GM10847 (cell line): ENCODE data around the gene KCNG2.

Experiments
- POLR2A ChIP-seq: IDR thresholded peaks from 2 replicates; pipeline ENCODE4 v1.6.1; 2011; ENCODE audit not compliant: insufficient read length; ENCODE audit errors: extremely low read depth

KCNG2 gene

DNA sequence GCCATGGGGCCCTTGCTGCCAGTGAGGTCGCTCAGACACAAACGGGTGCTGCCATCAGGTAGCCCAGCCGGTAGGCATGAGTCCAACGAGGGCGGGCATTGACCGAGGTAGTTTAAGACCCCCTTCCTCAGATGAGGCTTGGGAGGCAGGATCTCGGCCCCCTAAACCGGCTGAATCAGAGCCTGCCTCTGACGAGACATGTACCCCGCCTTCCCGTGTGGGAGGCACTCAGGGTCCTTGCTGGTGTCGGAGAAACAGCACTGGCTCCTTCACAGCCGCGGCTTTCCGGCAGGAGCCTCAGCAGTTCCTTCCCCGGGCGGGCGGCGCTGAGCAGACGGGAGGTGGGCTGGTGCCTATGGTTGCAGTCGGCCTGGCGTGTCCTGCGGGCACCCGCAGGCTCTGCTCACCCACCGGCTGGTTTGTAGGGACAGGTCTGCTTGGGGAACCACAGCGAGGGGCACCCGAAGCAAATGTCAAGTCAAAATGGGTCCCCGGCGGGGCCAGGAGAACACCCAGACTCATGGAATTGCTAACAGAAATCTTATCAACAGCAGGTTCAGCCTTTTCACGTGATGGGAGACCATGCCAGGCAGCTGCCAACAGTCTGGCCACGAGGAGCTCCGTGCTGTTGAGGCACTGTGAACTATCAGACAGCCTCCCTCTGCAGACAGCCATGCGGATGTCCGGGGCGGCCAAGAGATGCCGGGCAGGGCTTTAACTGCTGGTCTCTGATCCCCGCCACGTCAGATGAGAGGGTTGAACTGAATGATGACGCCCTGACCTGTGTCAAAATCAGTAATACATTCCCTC, 2.8 kb downstream of the KCNG2 start:
- TF ChIP-seq POLR2A = no peak

GRCh38 chr18:79801217-79801616, 3.5 kb downstream of the KCNG2 start:
- no peak for TF ChIP-seq POLR2A

- TF ChIP-seq POLR2A = no peak
These were observed 3.9 kb downstream of the KCNG2 start for GRCh38 chr18:79801641-79802040.

GRCh38 chr18:79802298-79802697, 4.6 kb downstream of the KCNG2 start:
- no peak for TF ChIP-seq POLR2A

GRCh38 chr18:79803611-79804051, 5.9 kb downstream of the KCNG2 start:
- no peak for TF ChIP-seq POLR2A

DNA sequence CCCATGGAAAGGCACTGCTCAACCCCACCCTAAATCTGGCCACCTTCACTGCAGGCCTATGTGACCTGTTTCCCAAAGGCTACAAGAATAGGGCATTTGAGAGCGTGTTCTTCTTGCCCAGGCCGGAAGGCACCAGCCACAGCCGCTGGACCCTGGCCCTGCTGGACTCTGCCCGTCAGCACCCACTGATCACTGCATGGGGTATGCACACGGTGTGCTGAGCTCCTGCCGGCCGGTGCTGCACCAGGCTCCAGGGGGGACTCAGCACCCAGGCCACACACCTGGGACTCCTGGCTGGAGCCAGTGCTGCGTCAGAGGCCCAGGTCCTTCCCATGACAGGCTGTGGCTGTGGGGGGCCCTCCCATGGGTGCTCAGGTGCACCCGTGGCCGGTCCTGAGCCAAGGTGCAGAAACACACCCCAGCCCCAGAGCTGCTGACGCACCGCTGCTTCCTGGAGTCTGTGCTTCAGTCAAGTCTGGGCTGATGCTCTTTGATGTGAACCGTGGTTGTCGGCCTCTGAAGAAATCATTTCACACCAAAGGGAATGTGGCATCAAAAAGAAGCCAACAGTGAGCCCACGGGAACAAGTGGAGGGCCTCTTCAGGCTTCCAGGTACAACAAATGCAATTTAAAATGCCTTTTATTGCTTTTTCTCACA, 6.5 kb downstream of the KCNG2 start:
- TF ChIP-seq POLR2A = no peak

DNA sequence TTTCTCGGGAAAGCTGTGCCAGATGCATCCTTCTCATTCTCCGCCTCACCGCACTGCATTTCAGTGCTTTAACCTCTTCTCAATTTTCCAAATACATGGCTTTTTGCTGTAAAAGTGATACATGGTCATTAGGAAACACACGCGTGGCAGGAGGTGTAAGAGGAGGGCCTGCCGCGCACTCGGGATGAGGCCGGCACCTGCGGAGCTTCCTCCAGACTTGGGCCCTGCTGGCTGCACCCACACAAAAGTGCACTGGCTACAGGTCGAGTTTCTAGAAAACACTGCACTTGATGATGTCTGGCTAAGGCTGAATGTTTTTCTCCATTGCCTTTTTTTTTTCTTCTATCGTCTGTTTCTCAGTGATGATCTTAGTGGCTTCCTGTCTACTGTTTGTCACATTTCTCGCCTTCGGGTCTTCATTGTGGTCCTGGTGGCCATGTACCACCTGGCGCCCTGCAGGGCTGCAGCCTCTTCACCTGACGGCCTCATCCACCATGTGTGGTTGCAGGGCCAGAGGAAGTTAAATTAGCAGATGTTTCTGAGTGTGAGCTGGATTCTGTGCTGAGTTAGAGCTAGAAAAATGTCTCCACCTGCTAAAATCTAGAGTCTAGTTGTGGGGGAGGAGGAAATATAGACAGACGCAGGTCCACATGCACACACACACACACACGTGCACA, 7.6 kb downstream of the KCNG2 start:
- no peak for TF ChIP-seq POLR2A

DNA sequence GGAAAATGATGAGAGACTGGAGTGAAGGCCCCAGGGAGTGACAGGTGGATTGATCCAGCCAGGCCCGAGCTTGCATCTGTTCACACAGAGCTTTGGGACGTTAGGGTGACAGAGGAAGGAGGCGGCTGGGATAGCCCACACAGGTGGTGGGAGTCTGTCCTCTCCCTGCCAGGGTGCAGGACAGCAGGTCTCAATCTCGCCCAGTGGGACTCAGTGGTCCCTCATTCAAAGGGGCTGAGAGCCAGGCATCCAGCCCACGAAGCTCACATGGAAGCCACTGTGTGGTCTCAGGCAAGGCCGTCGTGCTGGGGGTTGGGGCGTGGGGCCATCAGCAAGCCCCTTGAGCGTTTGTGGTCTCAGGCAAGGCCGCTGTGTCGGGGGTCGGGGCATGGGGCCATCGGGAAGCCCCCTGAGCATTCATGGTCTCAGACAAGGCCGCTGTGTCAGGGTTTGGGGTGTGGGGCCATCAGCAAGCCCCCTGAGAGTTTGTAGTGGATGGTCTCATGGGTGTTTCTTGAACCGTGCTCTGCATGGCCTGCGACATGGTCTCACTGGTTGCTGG, 8.3 kb downstream of the KCNG2 start:
- TF ChIP-seq POLR2A = no peak

DNA sequence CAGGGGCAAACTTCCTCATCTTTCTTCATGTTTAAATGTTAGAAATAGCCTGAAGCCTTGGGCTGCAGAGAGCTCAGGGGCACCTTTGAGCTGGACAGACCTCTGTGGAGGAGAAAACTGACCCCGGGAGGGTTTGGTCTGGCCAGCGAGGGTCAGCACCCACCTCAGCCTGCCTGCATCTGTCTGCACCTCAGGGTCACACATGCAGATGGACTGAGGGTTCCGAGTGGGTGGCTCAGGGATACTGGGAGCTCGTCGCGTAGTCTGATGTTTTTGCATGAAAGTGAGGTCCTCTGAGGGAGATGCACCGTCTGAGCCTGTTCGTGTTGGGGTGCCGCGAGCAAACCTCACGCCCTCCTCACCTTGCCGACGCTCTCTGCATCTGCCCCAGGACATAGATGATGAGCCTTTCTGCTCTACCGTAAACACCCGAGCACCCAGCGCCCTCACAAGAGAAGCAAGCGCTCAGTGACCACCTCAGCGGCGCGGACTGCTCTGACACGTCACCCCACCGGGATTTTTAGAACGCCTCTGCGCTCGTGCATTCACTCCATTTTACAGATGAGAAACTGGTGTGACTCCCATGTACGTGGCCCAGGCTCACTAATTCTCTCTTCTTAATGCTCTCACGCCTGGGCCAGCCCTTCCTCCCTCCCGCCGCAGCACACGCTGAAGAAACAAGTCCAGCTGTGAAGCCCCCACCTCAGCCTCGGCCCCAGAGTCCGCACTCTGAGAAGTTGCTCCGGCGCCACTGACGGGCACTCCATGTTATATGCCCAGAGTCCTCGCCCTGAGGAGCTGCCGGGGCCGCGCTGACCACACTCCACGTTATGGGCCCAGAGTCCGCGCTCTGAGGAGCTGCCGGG, 9.5 kb downstream of the KCNG2 start:
- TF ChIP-seq POLR2A = no peak

DNA sequence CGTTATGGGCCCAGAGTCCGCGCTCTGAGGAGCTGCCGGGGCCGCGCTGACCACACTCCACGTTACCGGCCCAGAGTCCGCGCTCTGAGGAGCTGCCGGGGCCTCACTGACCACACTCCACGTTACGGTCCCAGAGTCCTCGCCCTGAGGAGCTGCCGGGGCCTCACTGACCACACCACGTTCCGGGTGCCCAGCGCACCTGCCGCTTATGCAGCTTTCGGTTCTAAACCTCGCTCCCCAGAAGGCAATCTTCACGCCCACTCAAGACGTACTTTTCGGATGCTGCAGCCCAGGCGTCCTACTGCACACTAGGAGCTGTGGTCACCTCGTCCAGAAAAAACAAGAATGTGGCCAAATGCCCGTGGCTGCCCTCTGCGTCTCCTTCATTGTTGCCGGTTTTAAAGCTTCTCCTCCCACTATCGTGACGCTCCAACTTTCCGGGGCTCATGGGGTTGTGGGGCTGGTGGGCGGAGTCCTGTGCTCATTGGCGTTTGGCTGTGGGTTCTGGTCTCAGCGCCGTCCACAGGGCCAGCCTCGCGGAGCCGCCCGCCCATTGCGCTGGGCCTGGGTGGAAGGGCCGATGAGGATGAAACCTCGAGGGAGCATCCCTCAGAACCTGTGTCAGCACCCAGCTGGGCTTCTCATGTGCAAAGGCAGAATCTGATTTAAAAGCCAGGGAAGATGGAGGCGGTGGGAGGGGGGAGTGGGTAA, 11.9 kb downstream of the KCNG2 start:
- no peak for TF ChIP-seq POLR2A

DNA sequence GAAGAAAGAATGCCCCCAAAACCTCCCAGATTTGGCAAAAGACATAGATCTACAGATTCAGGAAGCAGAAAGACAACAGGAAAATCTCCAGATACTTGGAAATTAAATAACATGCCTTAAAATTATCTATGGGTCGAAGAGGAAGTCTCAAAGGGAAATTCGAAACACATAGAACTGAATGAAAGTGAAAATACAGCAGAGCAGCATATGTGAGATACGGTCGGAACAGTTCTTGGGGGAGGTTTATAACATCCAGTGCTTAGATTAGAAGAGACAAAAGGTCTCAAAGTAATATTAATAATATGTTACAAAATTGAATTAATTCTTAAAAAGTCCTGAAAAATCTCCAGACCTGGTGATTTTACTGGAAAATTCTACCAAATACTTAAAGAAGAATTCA, 14.3 kb downstream of the KCNG2 start:
- no peak for TF ChIP-seq POLR2A

DNA sequence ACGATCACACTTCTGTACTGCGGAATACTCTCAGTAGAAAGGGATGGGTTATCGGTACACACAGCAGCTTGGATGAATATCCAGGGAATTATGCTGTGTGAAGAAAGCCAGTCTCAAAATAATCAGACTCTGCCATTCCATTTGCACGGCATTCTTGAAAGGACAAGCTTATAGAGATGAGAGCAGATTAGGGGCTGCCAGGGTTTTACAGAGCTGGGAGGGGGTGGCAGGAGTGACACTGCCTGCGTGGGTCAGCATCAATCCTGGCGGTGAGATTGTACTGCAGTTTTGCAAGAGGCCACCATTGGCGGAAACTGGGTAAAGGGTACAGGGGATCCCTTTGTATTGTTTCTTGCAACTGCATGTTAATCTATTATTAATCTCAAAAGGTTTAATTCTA, 16.6 kb downstream of the KCNG2 start:
- TF ChIP-seq POLR2A = no peak

GRCh38 chr18:79815657-79816056, 17.9 kb downstream of the KCNG2 start:
- no peak for TF ChIP-seq POLR2A

DNA sequence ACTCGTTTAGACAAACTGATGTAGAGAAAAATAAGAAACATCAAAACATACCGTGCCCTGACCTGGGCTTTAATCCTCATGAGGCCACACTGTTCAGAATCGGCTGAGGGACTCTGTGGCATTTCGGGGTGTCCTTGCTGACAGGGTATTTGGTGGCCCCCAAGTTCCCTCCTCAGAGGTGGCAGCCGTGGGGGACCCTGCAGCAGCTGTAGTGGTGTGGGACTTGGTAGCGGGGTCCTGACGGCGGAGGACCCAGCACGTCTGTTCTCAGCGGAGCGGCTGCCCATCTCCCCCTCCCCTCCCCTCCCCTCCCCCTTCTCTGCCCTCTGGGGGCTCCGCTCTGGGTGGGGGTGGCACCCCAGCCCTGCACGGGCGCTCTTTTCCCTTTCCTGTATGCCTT, 18.4 kb downstream of the KCNG2 start:
- no peak for TF ChIP-seq POLR2A

DNA sequence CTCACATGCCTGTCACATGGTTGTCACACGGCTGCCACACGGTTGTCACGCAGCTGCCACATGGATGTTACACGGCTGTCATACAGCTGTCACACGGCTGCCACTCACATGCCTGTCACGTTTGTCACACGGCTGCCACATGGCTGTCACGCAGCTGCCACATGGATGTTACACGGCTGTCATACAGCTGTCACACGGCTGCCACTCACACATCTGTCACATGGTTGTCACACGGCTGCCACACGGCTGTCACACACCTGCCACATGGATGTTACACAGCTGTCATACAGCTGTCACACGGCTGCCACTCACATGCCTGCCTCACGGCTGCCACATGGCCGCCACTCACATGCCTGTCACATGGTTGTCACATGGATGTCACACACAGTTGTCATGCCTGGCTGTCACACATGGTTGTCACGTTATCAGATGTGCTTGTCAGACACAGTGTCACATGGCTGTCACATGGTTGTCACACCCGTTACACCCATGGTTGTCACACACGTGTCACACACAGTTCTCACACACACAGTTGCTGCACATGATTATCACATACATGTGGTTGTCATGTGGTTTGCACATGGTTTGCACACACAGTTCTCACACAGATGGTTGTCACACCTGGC, 19.4 kb downstream of the KCNG2 start:
- no peak for TF ChIP-seq POLR2A
